GM21528 (cell line): Measurements from ENCODE around the gene WDR18.

Experiments
- ATAC-seq: cut with Tn5 transposase; IDR thresholded peaks from one replicate; pipeline ENCODE4 v1.9.1; 2021; ENCODE audit warnings: mild to moderate bottlenecking, moderate library complexity; ENCODE audit not compliant: unreplicated experiment, low FRiP score

The WDR18 gene

DNA sequence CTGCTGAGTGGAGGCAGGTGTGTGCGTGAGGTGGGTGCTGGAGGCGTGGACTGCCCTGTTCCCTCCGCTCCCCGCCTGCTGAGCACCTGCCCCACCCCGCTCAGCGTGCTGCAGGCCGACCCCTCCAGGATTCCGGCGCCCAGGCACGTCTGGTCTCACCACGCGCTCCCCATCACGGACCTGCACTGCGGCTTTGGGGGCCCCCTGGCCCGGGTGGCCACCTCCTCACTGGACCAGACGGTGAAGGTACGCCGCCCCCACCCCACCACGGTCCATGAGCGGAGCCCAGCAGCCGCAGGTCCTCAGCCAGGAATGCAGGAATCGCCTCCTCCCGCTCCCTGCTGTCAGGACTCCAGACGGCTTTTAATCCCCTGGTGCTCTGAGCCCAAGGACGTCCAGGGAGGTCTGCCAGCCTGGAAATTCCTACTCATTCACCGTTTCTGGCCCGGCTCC lies 6.0 kb downstream of the WDR18 start:
- no peak for ATAC-seq

DNA sequence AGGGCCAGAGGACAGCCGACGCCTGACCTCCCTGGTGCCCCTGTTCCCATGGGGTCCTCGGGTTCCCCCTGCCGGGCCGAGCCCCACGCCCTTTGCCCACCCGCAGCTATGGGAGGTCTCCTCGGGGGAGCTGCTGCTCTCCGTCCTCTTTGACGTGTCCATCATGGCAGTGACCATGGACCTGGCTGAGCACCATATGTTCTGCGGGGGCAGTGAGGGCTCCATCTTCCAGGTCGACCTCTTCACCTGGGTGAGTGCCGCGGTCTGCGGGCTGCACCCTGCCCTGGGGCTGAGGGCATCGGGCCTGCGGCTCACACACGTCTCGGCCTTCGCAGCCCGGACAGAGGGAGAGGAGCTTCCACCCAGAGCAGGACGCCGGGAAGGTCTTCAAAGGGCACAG lies 6.6 kb downstream of the WDR18 start:
- no peak for ATAC-seq

DNA sequence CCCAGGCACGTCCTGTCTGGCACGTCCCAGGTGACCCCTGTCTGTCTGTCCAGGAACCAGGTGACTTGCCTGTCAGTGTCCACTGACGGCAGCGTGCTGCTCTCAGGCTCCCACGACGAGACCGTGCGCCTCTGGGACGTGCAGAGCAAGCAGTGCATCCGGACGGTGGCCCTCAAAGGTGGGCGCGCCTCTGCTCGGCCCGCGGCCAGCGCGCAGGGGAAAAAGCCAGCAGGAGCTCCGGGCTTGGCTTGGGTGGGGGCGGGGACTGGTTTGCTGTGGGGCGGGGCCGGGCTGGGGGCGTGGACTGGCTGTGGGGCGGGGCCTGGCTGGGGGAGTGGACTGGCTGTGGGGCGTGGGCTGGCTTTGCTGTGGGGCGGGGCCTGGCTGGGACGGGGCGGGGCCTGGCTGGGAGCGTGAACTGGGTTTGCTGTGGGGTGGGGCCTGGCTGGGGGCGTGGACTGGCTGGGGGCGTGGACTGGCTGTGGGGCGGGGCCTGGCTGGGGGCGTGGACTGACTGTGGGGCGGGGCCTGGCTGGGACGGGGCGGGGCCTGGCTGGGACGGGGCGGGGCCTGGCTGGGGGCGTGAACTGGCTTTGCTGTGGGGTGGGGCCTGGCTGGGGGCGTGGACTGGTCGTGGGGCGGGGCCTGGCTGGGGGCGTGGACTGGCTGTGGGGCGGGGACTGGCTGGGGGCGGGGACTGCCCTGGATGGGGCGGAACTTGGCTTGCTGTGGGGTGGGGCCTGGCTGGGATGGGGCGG lies 7.2 kb downstream of the WDR18 start:
- no peak for ATAC-seq

DNA sequence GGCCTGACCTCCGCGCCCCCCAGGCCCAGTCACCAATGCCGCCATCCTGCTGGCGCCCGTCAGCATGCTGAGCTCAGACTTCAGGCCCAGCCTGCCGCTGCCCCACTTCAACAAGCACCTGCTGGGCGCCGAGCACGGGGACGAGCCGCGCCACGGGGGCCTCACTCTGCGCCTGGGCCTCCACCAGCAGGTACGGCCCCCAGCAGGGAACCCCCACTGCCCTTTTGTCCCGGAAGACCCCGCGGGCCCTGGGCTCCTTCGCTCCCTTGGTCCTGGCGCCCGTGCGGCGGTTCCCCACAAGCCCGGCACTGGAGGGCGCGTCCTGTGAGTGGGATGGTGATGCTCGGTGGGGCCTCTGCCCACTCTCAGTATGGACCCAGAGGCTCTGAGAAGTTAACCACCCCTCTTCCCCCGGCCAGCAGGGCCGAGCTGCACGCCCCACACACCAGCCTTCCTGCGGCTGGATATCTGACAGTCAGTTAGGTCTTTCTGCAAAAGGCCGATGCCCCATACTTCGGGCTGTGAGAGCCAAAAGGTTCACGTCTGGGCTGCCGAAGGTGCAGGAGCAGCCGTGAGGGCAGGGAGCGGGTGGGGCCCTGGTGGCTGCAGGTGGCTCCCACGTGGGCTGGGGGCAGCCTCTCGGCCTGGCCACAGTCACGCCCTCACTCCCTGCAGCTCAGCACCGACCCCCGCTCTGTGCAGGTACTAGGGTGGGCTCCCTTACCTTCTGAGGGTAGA lies 8.0 kb downstream of the WDR18 start:
- ATAC-seq: no peak

DNA sequence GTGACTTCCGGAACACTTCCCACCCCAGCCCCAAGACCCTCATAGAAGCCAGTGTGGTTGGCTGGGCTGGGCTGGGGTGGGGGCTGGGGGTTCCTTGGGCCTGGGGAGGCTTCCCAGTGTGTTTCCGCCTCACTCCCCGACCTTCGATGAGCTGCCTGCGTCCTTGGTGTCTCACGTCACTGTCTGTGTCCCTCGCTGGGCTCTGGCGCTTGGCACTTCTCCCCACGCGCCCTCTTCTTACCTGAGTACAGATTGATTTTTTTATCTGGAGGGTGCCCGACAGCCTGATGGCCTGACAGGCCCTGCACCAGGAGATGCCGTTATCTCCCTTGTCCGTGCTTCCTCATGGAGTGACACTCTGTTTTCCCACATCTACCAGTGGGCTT lies 8.5 kb downstream of the WDR18 start:
- no peak for ATAC-seq

DNA sequence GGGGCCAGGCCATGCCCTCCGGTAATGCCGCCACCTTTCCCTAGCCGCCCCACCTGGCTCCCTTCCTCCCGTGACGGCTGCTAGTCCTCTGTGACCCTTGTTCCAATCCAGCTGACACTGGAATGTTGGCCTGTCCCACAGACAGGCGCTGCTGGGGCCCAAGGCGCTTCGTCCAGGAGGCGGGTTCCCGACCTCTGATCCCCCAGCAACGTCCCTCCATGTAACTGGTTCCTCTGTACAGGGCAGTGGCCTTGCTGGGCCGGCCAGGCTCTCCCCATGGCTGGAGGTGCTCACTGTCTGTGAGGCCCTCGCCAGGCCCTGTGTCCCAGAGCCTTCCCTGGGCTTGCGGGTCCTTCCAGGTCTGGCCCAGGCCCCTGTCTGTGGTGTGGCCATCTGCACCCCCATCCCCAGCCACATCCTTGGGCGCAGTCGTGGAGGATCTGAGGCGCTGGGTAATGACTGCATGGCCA lies 9.3 kb downstream of the WDR18 start:
- no peak for ATAC-seq

DNA sequence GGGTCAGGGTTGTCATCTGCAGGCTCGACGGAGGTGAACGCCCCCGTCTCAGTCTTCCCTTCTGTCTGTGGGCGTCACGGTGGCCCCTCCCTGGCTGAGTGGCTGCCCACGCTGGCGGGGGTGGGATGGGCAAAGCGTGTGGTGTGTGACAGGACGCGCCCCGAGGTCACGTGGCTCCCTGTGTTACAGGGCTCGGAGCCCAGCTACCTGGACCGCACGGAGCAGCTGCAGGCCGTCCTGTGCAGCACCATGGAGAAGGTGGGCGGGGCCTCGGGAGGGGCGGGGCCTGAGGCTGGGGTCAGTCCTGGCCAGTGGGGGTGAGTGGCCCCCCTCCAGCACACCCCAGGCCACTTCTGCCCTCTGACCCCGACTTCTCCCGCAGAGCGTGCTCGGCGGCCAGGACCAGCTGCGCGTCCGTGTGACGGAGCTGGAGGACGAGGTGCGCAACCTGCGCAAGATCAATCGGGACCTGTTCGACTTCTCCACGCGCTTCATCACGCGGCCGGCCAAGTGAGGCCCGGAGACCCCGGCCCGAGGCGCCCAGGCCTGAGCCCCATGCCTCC lies 9.8 kb downstream of the WDR18 start:
- no peak for ATAC-seq

DNA sequence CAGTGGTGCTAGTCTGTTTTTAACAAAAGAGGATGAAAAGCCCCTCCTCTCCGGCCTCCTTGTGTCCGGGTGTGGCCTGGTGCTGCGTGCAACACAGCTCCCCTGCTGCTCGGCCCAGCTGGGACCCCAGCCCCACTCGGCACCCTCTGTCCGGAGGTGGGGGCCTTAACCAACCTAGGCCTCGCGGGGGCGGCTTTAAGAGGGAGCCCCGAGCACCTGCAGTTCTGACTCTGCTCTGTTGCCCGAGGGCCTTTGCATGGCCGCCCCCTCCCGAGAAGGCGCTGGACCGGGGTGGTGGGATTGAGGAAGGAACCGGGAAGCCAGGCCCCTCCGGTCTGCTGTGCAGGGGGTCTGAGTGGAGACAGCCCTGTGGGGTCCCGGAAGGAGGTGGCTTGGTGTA lies 10.4 kb downstream of the WDR18 start:
- ATAC-seq: no peak

DNA sequence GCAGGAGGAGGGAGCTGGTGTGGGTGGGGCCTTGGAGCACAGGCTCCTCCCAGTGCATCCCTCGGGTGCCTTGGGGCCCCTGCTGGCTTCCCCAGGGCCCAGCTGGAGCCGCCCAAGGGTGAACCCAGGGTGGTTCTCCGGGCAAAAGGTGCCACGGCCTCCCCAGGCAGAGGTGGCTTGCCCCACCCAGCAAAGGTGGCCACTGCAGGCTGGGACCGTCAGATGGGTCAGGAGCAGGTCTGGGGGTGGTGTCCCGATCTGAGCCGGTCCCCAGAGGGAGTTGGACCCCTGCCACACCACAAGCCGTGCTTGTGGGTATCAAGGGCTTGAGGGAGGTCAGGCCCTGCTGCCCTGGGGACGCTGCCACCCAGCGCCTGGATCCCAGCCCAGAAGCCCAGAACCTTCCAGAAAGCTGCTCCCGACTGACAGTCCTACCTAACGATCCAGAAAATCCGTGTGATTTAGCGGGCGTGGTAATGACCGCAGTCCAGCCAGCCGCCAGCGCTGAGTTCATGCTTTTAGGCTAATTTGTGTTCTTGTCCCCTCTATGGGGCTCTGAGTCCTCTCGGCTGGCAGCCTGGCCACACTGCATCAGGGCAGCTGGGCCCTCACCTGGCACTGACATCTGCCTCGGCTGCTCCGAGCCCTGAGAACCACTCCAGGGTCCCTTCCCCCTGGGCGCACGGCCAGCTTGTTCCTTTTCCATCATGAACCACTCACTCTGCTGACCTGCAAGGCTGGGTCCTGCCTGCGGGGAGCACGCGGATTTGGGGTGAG lies 11.1 kb downstream of the WDR18 start:
- no peak for ATAC-seq

DNA sequence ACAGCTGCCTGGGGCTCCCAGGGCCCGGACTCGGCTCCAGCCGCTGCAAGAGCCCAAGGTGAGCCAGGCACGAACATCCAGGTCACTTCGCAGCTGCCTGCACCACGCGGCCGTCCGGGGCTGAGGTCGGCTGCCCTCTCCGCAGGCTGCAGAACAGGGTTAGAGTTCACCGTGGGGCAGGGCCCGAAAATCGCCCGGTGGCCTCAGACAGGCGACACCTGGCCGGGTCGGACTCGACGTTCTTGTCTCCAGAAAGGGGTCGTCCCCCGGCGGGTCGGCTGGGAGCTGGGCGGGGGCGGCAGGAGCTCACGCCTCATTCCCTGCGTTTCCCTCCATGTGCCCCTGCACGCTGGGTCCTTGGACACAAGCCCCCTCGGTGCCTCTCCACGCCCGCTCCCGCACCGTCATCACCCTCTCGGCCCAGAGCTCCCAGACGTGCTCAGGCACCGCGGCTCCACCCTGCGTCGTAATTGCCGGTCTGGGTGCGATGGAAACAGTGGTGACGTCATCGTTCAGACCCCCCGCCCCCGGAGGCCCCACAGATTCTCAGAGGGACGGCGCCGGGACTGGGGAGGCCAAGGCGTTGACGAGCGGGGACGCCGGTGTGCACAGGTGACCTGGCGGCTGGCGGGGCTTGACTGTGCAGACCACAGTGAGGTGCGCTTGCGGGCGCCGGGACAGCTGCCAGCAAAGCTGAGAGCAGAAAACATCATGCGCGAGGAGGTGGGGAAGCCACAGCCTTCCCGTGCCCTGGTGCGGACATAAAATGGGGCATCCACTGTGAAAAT lies 12.1 kb downstream of the WDR18 start:
- ATAC-seq: no peak

DNA sequence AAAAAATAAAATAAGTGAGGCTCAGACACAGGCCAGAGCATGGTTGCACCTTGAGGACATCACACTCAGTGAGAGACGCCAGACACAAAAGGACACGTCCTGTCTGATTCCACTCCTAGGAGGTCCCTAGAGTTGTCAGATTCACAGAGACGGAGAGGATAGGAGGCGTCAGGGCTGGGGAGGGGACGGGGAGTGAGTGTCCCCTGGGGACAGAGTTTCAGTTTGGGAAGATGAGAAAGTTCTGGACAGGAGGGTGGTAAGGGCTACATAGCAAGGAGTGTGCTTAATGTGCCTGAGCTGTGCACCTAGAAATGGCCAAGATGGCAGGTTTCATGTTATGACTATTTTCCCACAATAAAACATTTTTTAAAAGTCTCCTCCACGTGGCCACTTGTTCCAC lies 13.9 kb downstream of the WDR18 start:
- ATAC-seq: no peak

DNA sequence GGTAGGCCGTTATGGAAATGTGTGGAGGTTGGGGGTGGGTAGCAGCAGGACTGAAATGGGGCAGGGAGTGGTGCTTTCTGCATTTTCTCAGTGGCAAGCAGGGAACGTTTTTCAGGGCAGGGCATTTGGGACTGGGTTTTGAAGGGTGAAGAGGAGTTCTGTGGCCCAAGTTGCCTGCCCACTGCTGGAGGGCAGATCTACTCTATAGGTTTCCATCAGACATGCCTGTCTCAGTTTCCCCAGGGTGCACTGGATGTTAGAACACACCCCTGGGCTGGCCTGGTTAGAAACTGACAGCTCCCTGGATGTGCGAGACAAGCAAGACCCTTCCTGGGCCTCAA lies 15.2 kb downstream of the WDR18 start:
- no peak for ATAC-seq

DNA sequence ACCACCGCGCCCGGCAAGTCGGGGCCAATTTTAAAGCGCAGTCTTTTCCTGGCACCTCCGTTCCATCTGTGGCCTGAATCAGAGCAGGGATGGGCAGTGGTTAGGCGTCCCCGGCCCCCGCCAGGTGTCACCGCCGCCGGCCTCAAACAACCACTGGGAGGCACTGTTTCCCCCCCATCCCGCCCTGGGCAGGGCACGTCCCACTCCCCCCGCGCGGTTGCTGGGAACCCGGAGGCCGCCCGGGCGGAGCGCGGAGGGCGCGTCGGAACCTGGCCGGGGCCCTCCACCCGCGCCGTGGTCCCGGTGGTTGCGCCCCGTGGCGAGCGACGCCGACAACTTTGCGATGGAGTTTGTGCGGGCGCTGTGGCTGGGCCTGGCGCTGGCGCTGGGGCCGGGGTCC lies 15.9 kb downstream of the WDR18 start, which contains the start of gene GRIN3B:
TSS of gene GRIN3B (plus strand) at position 325 of the 400 bp plus-strand sequence. CDS start at position 344, 19 bp downstream.
- ATAC-seq: no peak

DNA sequence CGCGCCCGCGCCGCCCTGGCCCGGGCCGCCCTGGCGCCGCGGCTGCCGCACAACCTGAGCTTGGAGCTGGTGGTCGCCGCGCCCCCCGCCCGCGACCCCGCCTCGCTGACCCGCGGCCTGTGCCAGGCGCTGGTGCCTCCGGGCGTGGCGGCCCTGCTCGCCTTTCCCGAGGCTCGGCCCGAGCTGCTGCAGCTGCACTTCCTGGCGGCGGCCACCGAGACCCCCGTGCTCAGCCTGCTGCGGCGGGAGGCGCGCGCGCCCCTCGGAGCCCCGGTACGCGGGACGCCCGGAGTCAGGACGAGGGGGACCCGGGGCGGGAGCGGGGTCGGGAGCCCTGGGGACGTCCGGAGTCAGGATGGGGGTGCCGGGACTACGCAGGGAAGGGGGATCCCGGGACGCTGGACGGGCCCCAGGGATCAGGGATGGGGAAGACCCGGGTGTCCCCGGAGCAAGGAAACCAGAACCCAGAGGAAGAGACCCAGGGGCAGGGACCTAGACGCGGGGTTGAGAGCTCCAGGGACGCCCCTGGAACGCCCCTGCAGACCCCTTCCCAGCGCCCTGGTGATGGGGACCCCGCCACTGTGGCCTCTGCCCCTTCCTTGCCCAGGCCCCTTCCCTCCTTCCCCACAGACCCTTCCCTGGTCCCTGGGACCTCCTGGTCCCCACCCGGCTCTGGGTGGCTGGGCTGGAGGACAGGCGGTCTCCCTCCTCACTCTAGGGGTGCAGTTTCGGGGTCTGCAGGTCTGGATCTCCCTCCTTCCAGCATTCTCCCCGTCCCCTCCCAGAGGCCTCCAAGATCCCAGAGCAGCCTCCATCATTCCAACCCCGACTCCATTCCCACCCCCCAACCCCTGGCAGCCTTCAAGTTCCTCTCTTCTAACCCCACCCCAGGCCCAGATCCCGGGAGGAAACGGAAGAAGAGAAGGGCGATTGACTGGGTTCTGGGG lies 16.7 kb downstream of the WDR18 start:
- ATAC-seq: no peak

DNA sequence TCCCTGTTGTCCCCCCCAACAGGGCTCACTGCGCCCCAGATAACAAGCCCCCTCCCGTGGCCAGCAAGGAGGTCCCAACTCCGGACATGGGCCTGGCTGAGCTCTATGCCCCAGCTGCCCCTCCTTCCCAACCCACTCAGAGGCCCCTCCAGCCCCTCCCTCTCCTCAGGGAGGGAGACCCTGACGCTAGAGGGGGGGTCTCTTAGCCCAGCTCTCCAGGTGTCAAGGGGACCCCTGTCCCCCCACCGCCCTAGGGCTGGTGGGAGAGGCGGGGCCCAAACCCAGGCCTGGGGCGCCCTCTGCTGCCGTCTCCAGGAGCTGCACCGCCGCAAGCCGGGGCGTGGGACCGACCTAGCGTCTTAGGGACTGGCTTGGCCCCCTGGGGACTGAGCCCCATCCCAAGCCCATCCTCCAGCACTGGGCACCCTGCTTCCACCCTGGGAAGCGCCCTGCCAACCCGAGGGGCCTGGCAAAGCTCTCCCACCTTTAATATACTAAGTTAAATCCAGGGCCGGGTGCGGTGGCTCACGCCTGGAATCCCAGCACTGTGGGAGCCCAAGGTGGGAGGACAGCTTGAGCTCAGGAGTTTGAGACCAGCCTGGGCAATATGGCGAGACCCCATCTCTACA lies 17.5 kb downstream of the WDR18 start:
- ATAC-seq: no peak

DNA sequence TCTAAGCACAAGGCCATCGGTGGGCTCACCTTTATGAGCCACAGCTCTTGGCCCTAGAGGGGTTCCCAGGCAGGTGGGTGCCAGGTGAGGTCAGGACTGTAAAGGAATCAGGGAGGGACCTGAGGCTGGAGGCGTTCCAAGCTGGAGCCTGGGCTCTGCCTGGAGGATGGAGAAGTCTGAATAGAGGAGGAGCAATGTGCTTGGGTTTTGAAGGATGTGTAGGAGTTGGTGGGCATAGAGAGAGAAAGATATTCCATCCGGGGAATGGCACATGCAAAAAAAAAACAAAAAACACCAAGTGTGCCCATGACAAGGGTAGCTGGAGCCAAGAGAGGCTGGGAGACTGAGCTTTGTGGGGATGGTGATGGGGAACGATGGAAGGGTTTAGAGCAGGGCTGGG lies 18.5 kb downstream of the WDR18 start:
- no peak for ATAC-seq

DNA sequence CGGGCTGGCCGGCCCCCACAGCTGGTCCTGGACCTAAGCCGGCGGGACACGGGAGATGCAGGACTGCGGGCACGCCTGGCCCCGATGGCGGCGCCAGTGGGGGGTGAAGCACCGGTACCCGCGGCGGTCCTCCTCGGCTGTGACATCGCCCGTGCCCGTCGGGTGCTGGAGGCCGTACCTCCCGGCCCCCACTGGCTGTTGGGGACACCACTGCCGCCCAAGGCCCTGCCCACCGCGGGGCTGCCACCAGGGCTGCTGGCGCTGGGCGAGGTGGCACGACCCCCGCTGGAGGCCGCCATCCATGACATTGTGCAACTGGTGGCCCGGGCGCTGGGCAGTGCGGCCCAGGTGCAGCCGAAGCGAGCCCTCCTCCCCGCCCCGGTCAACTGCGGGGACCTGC lies 19.1 kb downstream of the WDR18 start:
- no peak for ATAC-seq

DNA sequence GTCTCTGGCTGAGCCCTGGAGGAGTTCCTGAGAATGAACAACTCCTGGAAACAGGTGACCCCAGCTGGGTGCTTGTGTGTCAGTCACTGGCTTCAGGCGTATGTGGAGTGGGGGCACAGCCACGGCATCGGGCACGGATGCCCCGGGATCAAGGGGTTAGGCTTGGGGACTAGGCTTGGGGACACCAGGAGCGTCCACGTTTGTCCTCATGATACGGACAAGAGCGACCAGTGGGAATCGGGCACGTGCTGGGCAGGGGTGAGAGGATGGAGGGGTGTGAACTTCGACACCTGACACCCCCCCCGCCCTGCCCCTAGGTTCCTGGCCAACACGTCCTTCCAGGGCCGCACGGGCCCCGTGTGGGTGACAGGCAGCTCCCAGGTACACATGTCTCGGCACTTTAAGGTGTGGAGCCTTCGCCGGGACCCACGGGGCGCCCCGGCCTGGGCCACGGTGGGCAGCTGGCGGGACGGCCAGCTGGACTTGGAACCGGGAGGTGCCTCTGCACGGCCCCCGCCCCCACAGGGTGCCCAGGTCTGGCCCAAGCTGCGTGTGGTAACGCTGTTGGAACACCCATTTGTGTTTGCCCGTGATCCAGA lies 20.2 kb downstream of the WDR18 start:
- no peak for ATAC-seq
